Hindlimb muscle (tissue), 1 donor: ENCODE results near the gene RGPD8. TPM values are rescaled to one million over a fixed set of nuclear protein-coding genes. Genes with fewer than 3 reads are reported as not detected.

ENCODE experiments used
- DNase-seq: peaks from one replicate; pipeline ENCODE4 v3.0.0-alpha.2; 2013
- polyA plus RNA-seq: library from polyadenylated mRNA; unstranded; fragments of 120-200 nt; gene quantifications from one replicate; pipeline ENCODE4 v1.2.1, GENCODE V29; 2013; ENCODE audit not compliant: insufficient read length

The RGPD8 gene
- polyA plus RNA-seq, 1 donor = 3.8 TPM

GRCh38 chr2:112322919-112323318 is 110.5 kb downstream of the RGPD8 start:
- DNase-seq = no peak

- DNase-seq = no peak
Measured at GRCh38 chr2:112321375-112322320, 111.8 kb downstream of the RGPD8 start.

Other genes with a start within 250 kb of the RGPD8 start
- 16.3 TPM for gene ZC3H8, start 178.6 kb downstream of the RGPD8 start, polyA plus RNA-seq
- gene ZC3H6, start 158.0 kb downstream of the RGPD8 start, polyA plus RNA-seq = 7.1 TPM
- 46.5 TPM for gene TTL, start 48.5 kb upstream of the RGPD8 start, polyA plus RNA-seq
- gene POLR1B, start 108.8 kb upstream of the RGPD8 start, polyA plus RNA-seq = 12.8 TPM
- gene CHCHD5, start 151.0 kb upstream of the RGPD8 start, polyA plus RNA-seq = 35.4 TPM
- 23.6 TPM for gene SLC20A1, start 212.3 kb upstream of the RGPD8 start, polyA plus RNA-seq